ENCODE results near the gene SYT7. TPM values are rescaled to one million over a fixed set of nuclear protein-coding genes. Genes with fewer than 3 reads are reported as not detected.

Gene SYT7
- total RNA-seq, 4 donors from 2014 or later, result 5.2 to 12.6 (median 8.8) TPM

DNA sequence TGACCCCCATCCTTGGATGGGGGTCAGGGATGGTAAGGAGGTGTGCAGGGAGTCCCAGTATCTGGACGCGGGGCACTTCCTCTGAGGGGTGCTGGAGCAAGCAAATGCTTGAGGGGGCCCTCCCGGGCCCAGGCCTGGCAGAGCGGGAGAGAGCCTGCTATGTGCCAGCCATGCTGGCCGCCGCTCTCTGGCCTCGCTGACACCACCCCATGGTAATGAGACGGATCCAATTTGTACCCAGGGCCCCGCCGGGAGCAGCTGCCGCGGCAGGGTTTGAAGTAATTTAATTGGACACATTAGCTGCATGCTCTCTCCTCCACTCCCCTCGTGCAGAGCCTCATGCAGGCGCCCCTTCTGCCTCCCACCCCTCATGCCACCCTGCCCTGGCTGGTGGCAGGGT is 6.3 kb downstream of the SYT7 start:
- no peaks in the 10 kb centered on the region for H3K27me3 ChIP-seq
- H3K9me3 ChIP-seq, result no peaks in the 10 kb centered on the region
- H3K4me3 ChIP-seq (replicated peaks in 1 of 3), result no peak overlapping the region
- H3K27ac ChIP-seq, result no peak overlapping the region
- DNase-seq, result no peak
- intact Hi-C loops (cut with DNase I), result no loop called here
- H3K36me3 ChIP-seq, result no peaks in the 10 kb centered on the region
- 65 to 76% methylated on average over 5 to 8 of the region's 14 CpGs for WGBS, 2 donors
- H3K4me1 ChIP-seq, result peaks cover 0 to 7% of the 10 kb centered on the region in 2 donors
- TF ChIP-seq POLR2A (IDR thresholded peaks at IDR 0.05) (no peak), CTCF (IDR thresholded peaks at IDR 0.05) (no peak)

DNA sequence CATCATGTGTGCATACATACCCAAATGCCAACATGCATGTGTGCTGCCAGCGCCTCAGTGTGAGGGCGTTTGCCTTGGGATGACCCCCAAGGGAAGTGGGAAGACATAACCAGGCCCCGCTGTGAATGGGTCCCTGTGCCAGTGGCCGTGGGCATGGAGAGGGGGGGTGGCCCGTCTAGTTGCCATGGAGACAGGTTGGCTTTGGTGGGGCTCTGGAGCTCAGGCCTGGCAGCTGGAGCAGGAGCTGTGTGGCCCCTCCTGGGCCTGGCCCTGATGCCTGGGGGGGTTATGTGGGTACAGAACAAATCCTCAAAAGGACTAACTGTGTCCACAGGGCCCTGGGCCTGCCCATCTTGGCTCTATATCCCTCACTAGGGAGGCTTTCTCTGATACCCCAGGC is 8.0 kb downstream of the SYT7 start:
- intact Hi-C loops (cut with DNase I), result no loop called here
- Histone ChIP-seq H3K27me3 (no peaks in the 10 kb centered on the region), H3K4me1 (peaks cover 0 to 5% of the 10 kb centered on the region in 2 donors), H3K36me3 (no peaks in the 10 kb centered on the region), H3K27ac (no peak overlapping the region), H3K9me3 (no peaks in the 10 kb centered on the region), H3K4me3 (replicated peaks in 1 of 3) (no peak overlapping the region)
- DNase-seq, result no peak
- TF ChIP-seq POLR2A (IDR thresholded peaks at IDR 0.05) (no peak), CTCF (IDR thresholded peaks at IDR 0.05) (no peak)
- 70 to 78% methylated on average over 3 to 5 of the region's 5 CpGs for WGBS, 2 donors

GRCh38 chr11:61571869-61572268 is 9.0 kb downstream of the SYT7 start:
- no peak overlapping the region for H3K4me3 ChIP-seq (replicated peaks in 1 of 3)
- no peaks in the 10 kb centered on the region for H3K36me3 ChIP-seq
- no peaks in the 10 kb centered on the region for H3K27me3 ChIP-seq
- H3K9me3 ChIP-seq, result no peaks in the 10 kb centered on the region
- 65 to 92% methylated on average over 2 to 3 of the region's 3 CpGs for WGBS, 2 donors
- intact Hi-C loops (cut with DNase I), result no loop called here
- TF ChIP-seq CTCF (IDR thresholded peaks at IDR 0.05), result no peak
- TF ChIP-seq POLR2A (IDR thresholded peaks at IDR 0.05), result no peak
- H3K27ac ChIP-seq, result no peak overlapping the region
- DNase-seq, result no peak
- H3K4me1 ChIP-seq, result peaks cover 0 to 6% of the 10 kb centered on the region in 2 donors

GRCh38 chr11:61571337-61571736 is 9.5 kb downstream of the SYT7 start:
- WGBS, 2 donors, result 79 to 82% methylated on average over 9 of the region's 9 CpGs
- H3K9me3 ChIP-seq, result no peaks in the 10 kb centered on the region
- H3K4me3 ChIP-seq (replicated peaks in 1 of 3), result no peak overlapping the region
- TF ChIP-seq CTCF (IDR thresholded peaks at IDR 0.05) (no peak), POLR2A (IDR thresholded peaks at IDR 0.05) (no peak)
- no peak for DNase-seq
- H3K27ac ChIP-seq, result no peak overlapping the region
- H3K27me3 ChIP-seq, result no peaks in the 10 kb centered on the region
- H3K4me1 ChIP-seq, result peaks cover 0 to 6% of the 10 kb centered on the region in 2 donors
- intact Hi-C loops (cut with DNase I), result no loop called here
- no peaks in the 10 kb centered on the region for H3K36me3 ChIP-seq

DNA sequence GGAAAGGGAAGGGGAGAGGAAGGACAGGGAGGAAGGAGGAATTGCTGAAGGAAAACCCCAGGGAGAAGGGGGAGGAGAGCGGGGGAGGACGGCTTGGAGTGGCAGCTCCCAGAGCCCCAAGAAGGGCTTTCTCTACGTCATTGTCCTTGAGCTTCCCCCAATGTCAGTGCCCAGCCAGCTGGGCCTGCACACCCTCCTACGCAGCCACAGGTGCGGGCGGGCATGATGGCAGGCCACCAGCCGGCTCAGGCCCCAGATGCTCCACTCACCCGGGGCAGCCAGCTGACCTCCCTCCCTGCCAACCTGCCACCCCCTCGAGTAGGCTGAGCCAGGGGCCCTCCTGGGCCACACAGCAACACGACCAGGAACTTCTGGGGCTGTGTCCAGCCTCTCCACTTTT is 11.2 kb downstream of the SYT7 start:
- no peak overlapping the region for H3K4me3 ChIP-seq (replicated peaks in 1 of 3)
- peaks cover 0 to 6% of the 10 kb centered on the region in 2 donors for H3K4me1 ChIP-seq
- H3K27me3 ChIP-seq, result no peaks in the 10 kb centered on the region
- no peaks in the 10 kb centered on the region for H3K9me3 ChIP-seq
- intact Hi-C loops (cut with DNase I), result no loop called here
- H3K27ac ChIP-seq, result no peak overlapping the region
- DNase-seq, result no peak
- 52 to 60% methylated on average over 4 to 9 of the region's 10 CpGs for WGBS, 2 donors
- no peaks in the 10 kb centered on the region for H3K36me3 ChIP-seq
- TF ChIP-seq CTCF (IDR thresholded peaks at IDR 0.05) (no peak), POLR2A (IDR thresholded peaks at IDR 0.05) (no peak)

Data from thyroid gland (tissue), 4 donors.